GM18505 (cell line): Measurements from ENCODE around the gene TRAPPC6A.

Experiments used
- ATAC-seq: cut with Tn5 transposase; IDR thresholded peaks from one replicate; pipeline ENCODE4 v1.9.1; 2021; ENCODE audit not compliant: unreplicated experiment
- POLR2A ChIP-seq: IDR thresholded peaks from 4 replicates; pipeline ENCODE4 v1.6.1; 2011; ENCODE audit warnings: borderline replicate concordance; ENCODE audit not compliant: insufficient read depth, insufficient read length; ENCODE audit errors: extremely low read depth

TRAPPC6A gene

DNA sequence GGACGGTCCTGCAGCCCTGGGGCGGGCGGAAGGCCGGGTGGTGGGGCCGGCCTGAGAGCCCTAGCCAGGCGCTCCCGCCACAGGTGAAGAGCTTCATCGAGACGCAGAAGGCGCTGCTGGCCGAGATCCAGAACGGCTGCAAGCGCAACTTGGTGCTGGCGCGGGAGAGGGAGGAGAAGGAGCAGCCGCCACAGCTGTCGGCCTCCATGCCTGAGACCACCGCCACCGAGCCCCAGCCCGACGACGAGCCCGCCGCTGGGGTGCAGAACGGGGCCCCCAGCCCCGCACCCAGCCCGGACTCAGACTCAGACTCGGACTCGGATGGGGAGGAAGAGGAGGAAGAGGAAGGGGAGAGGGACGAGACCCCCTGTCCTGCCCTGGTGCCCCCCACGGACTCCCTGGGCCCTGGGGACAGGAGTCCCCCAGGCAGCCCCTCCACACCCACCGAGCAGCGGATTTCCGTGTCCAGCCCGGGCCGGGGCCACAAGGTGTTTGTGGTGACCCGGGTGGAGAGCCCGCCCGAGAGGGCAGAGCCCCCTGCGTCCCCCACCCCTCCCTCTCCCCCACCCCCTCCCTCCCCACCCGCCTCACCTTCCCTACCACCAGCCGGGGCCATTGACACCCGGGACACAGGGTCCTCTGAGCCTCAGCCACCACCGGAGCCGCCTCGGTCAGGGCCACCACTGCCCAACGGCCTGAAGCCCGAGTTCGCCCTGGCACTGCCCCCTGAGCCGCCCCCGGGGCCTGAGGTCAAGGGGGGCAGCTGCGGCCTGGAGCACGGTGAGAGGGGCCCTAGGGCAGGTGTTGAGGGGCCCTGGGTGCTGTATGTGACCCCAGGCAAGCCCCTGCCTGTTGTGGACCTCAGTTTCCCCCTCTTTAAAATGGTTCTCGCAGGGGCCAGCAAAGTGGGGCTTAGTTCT, 32.5 kb downstream of the TRAPPC6A start:
- TF ChIP-seq POLR2A: no peak
- ATAC-seq: no peak

DNA sequence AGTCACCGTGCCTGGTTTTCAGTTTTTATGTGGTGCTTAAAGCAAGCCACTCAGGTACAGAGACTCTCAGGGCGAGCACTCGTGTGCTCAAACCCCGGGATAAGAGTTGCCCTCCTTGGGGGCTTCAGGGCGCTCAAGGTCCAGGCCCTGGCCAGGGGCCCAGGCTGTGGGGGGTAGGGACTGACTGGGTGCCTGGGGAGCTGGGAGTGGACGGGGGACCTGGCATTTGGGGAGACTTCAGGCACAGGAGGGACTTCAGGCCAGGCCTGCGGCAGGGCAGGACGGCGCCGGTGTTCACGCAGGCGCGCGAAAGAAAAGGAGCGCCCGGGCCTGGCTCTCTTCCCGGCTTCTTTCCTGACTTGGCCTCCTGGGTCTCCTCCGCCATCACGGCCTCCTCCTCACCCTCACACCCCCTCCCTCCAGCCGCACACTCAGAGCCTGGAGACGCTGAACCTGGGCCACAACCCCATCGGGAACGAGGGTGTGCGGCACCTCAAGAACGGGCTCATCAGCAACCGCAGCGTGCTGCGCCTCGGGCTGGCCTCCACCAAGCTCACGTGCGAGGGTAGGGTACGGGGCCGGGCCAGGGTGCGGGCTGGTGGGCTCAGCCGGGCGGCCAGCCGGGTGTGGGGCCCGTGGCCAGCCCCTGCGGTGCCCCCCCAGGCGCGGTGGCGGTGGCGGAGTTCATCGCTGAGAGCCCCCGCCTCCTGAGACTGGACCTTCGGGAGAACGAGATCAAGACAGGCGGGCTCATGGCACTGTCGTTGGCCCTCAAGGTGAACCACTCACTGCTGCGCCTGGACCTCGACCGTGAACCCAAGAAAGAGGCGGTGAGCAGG, 33.4 kb downstream of the TRAPPC6A start:
- ATAC-seq: no peak
- no peak for TF ChIP-seq POLR2A

DNA sequence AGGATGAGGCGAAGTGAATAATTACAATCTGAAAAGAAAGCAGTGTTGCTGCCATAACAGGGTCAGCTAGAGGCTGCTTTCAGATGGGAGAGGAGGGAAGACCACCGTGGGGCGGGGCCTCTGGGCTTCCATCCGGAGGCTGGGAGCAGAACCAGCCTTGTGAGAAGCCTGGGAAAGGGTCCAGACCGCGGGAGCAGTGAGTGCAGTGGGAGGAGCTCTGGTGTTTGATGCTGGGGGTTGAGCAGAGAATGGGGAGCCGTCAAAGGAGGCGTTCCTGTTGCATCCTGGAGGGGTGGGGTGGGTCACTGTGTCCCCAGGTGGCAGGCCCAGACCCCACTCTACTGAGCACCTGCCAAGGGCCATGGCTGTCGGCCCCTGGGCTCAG, 35.3 kb downstream of the TRAPPC6A start:
- TF ChIP-seq POLR2A: no peak
- no peak for ATAC-seq

DNA sequence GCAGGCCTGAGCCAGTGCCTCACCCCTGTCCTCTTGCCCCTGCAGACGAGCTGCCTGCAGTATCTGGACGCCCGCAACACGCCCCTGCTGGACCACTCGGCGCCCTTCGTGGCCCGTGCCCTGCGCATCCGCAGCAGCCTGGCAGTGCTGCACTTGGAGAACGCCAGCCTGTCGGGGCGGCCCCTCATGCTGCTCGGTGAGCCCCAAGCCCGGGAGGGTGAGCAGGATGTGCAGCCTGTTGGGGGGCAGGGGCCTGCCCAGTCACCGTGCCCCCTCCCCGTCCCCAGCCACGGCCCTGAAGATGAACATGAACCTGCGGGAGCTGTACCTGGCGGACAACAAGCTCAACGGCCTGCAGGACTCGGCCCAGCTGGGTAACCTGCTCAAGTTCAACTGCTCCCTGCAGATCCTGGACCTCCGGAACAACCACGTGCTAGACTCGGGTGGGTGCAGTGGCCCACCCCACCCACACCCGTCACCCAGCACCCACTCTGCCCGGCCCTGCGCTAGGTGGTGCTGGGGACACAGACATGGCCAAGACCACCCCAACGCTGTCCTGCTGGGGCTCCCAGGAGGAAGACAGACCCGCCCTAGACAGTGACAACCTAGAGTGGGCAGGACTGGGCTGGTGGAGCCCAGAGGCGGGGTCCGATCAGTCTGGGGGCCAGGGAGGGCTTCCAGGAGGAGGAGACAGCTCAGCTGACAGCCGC, 35.9 kb downstream of the TRAPPC6A start:
- no peak for TF ChIP-seq POLR2A
- no peak for ATAC-seq

DNA sequence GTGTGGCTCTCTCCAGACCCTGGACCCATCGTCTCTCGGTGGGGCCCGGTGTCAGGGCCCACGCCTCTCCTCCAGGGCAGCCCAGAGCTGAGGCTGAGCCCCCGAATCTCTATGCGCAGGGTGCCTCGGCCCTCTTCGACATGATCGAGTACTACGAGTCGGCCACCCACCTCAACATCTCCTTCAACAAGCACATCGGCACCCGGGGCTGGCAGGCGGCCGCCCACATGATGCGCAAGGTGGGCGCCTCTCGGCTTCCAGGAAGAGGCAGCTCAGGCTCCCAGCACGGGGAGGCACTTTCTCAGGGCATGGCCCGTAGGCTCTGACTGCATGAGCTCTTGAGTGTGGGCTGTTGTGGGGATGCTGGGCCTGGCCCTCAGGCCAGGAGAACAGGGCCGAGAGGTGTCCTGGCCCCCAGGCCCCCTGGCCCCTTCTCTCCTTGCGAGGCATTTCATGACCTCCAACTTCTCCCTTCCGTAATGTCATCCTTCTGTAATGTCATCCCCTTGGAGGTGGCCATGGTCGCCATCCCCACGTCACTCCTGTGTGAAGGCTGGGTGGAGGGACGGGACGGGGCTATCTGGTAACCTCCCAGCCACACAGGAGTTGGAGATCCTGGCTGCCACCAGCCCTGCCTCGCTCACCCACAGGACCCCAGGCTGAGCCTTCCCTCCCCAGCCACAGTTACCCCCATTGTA, 36.7 kb downstream of the TRAPPC6A start:
- TF ChIP-seq POLR2A: no peak
- no peak for ATAC-seq

DNA sequence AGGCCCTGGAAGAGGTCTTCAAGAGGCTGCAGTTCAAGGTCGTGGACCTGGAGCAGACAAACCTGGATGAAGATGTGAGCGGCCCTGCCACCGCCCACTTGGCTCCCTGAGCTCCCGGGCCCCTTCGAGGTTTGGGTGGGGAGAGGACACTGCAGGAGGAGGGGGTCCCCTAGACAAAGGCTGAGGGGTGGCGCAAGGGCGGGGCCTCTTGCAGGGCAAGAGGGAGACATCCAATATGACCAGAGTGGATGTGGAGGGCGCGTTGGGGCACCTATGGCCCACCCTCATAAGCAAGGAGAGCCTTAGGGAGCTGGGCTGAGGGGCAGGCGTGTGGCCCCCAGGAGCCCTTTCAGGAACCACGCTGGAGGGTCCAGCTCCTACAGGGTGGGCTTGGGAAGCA, 37.5 kb downstream of the TRAPPC6A start:
- no peak for ATAC-seq
- no peak for TF ChIP-seq POLR2A

DNA sequence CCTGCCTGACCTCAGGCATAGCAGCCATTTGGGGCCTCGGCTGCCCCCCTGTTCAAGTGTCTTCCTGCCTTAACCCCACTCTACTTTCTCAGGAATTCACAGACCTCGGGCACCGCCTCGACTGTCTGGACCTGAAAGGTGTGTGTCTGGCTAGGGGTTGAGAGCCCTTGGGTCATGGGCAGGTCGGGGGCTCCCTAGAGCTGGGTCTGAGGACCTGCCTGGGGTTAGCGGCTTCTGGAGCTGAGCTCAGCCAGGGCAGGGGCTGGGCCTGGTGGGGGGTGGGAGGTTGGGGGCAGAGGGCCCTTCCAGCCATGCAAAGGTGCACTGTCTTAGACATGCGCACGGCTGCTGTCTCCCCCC, 37.9 kb downstream of the TRAPPC6A start:
- no peak for ATAC-seq
- no peak for TF ChIP-seq POLR2A

DNA sequence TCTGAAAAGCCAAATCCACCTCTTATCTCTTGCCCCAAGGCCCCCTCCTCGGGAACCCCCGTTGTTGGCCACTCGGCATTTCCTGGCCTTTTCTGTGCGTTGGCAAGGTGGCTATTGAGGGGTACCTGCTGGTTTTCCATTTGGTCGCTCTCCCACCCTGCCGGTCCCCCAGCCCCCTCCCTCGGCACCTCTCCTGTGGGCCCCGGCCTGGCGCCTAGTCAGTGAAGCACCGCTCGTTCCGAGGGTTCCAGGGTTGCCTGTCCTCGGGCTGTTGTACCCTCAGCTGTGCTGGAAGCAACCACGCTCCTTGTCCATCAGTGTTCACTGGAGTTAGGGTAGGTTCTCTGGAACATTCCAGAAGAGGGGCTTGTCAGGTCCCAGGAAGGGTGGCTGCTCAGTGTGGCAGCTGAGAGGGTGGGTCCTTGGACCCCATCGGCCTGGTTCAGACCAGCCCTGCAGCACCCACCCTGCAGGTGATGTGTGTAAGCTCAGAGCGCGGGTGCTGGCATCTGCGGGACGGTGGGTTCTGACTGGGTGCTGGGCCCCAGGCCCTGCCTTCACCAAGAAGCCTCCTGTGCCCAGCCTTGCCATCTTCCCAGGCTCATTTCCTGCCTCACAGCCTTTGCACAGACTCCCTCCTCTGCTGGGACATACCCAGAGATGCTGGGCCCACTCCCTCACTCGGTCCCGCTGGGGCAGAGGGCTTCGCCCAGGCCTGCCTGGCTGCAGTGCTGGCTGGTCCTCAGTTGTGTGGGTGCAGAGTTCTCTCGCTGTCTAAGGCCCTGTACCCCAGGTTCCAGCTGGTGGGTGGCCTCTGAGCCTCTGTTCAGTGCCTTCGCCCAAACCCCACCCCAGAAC, 38.5 kb downstream of the TRAPPC6A start:
- TF ChIP-seq POLR2A: no peak
- no peak for ATAC-seq

DNA sequence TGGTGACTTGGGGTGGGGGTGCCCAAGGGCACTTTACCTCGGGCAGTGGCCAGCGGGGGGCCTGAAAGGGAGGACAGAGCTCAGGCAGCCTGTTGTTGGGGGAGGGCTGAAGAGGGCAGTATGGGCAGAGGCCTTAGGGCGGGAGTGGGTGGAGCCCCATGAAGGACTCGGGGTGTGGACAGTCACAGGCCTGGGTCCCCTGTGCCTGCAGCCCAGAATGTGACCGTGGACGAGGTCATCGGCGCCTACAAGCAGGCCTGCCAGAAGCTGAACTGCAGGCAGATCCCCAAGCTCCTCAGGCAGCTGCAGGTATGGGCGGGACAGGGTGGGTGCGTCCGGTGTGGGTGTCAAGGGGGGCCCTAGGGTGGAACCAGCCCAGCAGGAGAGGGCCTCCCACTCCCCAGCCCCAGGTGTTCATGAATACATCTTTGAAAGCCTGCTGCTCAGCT, 39.7 kb downstream of the TRAPPC6A start:
- no peak for ATAC-seq
- TF ChIP-seq POLR2A: no peak

DNA sequence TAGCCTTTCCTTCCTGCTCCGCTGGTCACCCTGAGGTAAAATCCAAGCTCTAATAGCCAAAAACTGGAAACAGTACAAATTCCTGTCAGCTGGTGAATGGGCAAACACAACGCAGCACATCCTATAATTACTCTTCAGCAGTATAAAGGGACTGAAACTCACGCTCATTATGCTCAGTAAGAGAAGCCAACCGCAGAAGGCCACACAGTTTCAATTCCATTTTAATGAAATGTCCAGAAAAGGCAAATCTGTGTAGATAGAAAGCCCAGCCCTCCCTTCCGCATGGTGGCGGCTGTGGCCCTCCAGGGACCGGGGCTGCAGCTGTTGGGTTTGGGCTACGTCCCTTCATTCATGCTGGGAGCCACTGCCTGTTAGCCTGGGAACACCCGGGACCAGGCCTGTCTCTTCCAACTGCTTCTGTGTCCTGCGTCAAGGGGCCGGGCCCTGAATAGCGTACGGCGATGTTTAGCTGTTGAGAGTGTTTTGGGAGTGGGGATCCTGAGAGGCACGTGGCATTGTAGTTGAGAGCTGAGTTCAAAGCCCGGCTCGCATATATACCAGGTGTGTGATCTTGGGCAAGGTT, 40.8 kb downstream of the TRAPPC6A start:
- TF ChIP-seq POLR2A: no peak
- ATAC-seq: no peak

DNA sequence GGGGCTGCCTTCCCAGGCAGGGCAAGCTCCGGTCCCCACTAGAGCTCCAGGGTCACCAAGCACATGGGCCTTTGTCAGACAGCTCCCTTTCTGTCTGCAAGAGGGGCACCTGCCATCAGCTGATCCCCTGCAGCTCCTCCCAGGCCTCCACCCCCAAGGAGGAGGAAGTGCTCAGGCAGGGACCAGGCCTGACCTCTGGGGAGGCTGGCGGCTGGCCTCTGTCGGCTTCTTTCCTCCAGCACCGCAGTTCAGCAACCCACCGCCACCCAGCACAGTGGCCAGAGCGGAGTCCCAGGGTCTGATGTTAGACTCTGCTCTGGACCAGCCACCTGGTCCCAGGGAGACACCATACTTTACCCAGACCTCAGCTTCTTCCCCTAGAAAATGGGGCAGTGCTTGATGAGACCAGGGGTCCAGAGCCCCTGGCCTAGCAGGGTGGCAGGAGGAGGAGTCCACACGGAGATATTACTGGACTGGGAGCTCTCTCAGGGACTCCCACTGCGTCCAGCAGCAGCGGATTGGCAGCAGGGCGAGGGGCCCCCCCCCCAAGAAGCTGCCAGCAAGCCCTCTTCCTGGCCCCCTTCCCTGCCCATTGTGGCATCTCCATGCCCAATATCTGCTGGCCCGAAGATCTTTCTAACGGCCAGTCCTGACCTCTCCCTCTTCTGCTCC, 41.4 kb downstream of the TRAPPC6A start:
- no peak for ATAC-seq
- no peak for TF ChIP-seq POLR2A
